Epidermal melanocyte (primary cell): ENCODE results near the gene TRPC6.

Source experiments
- DNase-seq: peaks from one replicate; pipeline ENCODE4 v3.0.0; 2011; ENCODE audit warnings: low spot score; ENCODE audit not compliant: insufficient read length

Gene TRPC6

GRCh38 chr11:101583251-101584128, at the start of gene TRPC6:
Gene TRPC6, minus strand, starts transcription at chr11:101584007. Its CDS starts 504 bp downstream, at chr11:101583503.
- no peak for DNase-seq

DNA sequence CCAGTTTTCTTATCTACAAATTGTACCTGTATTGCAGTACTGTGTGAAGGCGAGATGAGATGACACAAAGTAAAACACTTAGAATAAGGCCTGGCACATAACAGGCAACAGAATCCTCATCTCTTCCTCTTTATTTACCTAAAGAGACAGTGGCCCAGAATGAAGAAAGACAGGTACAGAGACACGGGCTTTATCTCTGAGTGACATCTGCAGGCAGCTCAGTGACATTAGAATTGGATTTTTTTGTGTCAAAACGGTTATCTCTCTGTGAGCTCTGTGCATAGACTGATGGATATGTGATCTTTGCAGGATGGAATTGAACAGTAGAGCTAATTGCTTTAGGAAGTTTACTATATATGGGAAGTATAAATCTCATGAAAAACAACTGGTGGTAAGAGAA, 36.2 kb upstream of the TRPC6 start:
- no peak for DNase-seq

DNA sequence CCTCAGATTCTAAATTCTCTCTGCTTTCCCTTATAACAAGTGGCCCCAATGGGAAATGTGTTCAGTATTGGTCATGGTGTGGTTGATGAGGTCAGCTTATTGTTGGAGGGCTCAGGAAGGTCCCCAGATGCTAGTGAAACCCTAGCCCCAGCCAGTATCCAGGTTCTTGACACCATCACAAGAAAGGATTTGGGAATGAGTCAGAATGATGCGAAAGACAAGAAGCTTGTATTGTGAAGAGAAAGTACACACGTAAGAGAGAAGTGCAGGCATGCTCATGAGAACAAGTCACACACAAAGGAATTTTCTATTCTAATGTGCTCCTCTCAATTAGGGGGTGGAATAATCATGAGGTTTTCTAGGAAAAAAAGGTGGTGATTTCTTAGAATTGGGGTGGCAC, 34.9 kb upstream of the TRPC6 start:
- DNase-seq = no peak

DNA sequence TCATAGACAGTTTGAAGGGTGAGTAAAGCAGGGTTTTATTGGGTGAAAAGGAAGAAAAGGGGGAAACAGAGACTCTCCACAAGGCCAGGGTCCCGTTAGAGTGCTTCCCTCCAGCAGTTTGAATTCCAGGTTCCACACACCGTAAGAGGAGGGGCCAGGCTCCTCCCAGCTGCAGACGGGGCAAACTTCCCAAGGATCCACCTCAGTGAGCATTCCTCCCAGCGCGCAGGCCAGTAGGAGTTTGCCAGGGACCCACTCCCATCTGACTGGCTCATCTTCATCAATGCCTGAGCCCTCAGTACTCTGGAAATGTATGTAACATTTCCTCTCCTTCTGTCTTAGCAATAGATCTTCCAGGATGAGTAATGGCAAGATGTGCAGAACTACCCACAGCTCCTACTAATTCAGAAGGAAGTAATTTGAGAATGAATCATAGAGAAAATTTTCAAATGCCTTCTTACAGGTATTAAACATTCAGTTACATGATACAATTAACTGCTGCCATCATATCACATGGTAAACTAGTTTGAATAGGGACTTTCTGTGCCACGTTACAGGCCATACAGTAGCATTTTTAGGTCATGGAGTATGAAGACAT, 34.0 kb upstream of the TRPC6 start:
- no peak for DNase-seq

DNA sequence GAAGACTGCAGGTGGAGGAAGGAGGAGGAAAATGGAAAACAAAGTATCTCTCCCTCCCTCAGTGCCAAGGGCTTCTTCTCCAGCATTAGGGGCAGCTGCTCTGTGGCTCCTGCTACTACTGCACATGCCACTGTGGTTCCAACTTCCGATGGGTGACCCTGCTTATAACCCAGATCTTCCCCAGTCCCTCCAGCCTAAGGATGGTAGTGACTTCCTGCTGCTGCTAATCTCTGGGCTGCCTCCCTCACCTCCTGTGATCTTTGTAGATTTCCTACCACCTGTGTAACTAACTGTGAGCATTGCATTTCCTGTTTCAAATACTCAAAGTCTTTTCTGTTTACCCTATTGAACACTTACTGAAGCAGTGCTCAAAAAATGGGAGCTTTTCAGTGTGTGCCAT, 28.7 kb upstream of the TRPC6 start:
- no peak for DNase-seq

DNA sequence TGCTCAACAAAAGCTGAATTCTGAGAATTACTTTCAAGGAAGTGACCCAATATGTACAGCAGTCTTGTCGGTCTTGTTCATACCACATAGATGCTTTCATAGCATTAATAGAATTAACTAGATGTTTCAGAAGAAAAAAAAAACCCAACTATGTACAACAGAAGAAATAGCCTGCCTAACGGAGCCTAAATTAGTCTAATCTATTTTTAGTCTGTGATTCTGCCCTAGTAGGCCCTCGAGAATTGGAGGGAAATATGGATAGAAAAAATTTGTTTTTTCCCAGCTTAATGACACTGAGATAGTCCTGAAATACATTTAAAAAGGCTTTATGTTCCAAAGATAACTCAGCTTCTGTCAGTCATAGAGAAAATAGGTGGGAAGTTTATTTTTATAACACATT, 17.1 kb upstream of the TRPC6 start:
- no peak for DNase-seq

GRCh38 chr11:101586965-101587364, 3.2 kb upstream of the TRPC6 start:
- DNase-seq = no peak

- no peak for DNase-seq
Measured at GRCh38 chr11:101584655-101585054, 848 bp upstream of the TRPC6 start.

GRCh38 chr11:101584129-101584515, 315 bp upstream of the TRPC6 start:
- DNase-seq = no peak

- DNase-seq = no peak
Measured at GRCh38 chr11:101582989-101583250, 887 bp downstream of the TRPC6 start.

- DNase-seq = no peak
Measured at GRCh38 chr11:101582236-101582988, 1.4 kb downstream of the TRPC6 start.

DNA sequence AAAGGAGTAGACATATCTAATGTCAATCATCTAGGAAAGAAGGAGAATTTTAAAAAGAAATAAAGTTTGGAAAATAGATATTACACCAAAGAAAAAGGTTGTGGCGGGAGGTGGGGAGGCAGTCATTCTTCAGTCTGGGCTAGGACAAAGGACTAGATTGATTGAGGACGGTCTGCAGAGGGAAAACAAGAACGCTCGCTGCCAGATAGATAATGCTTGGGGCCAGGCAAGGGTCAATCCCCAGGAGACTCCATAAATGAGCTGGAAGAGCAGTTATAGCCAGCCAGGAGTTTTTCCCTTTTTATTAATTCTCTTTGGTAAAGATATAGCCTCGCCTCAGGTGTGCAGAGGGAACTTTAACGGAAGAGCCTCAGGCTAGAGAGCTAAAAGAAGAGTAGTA, 6.3 kb downstream of the TRPC6 start:
- no peak for DNase-seq

DNA sequence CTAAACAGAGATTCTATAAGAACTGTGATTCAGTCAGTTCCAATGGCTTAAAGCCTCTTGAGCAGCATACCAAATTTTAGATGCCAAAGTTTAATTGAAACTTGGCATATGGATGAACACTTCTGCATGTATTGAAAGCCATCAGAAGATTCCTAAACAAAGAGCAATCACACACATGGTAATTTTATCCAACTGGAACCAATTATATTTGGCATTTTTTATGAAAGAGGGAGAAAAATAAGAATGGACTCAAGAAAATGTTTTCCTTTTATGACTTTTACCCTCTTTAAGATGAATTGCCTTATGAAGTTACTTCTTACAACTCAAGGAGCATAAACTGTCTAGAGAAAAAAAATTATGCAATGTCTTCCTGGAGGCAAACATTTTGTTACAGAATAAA, 7.4 kb downstream of the TRPC6 start:
- DNase-seq = no peak

DNA sequence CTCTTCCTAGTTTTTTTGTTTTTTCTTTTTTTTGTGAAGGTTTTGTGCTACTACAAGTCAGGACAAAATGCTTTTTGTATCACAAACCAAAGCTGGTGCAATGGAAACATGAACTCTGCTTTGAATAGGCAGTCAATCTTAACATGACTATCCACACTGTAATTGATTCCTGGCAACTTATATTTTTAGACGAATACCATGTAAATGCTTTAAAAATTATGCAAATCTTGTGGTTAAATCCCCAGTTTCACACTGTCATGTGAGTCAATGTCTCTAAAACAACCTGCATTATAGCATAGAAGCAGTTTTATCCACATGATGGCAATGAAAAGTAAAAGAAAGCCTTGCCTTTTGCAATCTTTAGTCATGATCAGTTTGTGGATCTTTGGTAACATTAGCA, 8.9 kb downstream of the TRPC6 start:
- no peak for DNase-seq

GRCh38 chr11:101567071-101567470, 16.7 kb downstream of the TRPC6 start:
- no peak for DNase-seq

GRCh38 chr11:101566626-101567025, 17.2 kb downstream of the TRPC6 start:
- DNase-seq = no peak

DNA sequence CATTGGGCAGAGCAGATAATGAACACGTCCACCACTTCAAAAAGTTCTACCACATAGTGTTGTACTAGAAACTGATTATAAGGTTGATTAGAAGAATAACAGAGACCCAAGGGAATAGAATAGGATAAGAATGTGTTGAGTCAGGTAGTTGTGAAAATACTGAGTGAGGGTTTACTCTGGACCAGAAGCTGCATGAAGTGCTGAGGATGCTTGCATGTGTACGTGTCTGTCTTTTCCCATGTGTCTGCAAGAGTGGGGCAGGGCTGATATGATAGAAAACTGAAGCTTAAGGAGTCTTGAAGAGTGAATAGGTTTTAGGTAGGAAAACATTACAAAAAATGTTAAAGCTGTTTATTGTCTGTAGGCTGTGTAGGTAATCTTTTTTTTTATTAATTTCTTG, 20.6 kb downstream of the TRPC6 start:
- no peak for DNase-seq

GRCh38 chr11:101555366-101555765, 28.4 kb downstream of the TRPC6 start:
- no peak for DNase-seq

- DNase-seq = no peak
Measured at GRCh38 chr11:101553891-101554292, 29.9 kb downstream of the TRPC6 start.

GRCh38 chr11:101552888-101553287, 30.9 kb downstream of the TRPC6 start:
- no peak for DNase-seq

DNA sequence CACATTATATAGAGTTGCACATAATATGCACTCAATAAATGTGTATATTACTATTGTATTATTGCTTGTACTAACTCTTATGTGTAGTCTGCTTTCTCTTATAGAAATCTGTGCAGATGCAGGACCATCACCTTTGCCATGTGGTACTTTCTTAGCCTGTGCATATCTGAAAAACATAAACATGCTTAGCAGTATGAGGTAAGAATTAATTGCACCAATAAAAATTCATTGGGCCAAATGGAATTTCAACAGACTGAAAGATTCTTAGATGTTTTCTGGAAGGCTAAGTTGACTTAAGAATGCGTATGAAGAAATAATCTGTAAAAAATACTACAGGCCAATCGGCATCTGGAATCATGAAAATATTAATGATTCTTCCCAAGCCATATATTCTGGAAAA, 55.3 kb downstream of the TRPC6 start:
- DNase-seq = no peak

- DNase-seq = no peak
Measured at GRCh38 chr11:101523634-101524260, 60.1 kb downstream of the TRPC6 start.
